GM19463 (cell line): ENCODE data around the gene CRYBG3.

Source experiments
- ATAC-seq: cut with Tn5 transposase; IDR thresholded peaks from one replicate; pipeline ENCODE4 v1.9.1; 2021; ENCODE audit warnings: mild to moderate bottlenecking, moderate library complexity; ENCODE audit not compliant: unreplicated experiment

CRYBG3 gene

GRCh38 chr3:97939401-97939800 lies 117.6 kb downstream of the CRYBG3 start:
- no peak for ATAC-seq

- ATAC-seq, result no peak
Measured at GRCh38 chr3:97940034-97940433, 118.2 kb downstream of the CRYBG3 start.

- no peak for ATAC-seq
Measured at GRCh38 chr3:97942801-97943546, 121.2 kb downstream of the CRYBG3 start.

- ATAC-seq, result no peak
Measured at GRCh38 chr3:97948351-97949109, 126.7 kb downstream of the CRYBG3 start.

GRCh38 chr3:97949110-97949485 lies 127.3 kb downstream of the CRYBG3 start:
- ATAC-seq, result no peak

DNA sequence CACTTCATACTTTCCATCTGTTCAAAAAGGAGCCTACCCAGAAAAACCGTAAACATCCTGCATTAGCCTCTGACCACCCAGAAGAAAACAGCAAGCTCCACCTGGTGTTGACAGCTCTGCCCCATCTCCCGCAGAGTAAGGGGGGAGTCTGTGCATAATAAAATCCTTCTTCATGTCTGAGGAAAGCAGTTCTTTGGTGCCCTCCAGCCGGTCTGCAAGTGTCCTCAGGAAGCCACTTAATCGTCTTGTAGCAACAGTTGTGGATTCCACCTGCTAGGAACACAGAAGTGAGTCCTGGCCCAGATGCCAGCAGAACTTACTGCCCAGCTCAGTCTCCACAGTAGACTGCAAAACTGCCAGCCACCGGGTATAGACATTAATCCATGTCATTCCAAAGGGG lies 127.9 kb downstream of the CRYBG3 start:
- no peak for ATAC-seq

DNA sequence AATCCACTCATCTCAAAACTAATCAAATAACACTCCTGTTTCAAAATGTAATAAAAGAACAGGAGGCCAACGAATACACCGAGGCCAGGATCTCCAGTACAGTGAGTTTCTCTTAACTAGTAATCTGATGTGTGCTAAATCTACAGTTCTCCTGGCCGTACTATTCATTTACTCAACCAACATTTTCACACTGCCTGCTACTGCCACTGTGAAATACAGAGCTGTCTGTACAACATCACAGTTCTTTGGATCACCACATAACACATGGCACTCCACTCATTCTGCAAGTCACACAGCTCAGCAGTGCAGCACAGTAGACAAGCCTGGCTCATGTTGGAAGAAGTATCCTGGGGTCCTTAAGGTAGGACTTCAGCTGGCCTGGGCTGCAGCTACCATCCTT lies 128.5 kb downstream of the CRYBG3 start:
- ATAC-seq, result no peak

- no peak for ATAC-seq
Measured at GRCh38 chr3:97952280-97952679, 130.5 kb downstream of the CRYBG3 start.

DNA sequence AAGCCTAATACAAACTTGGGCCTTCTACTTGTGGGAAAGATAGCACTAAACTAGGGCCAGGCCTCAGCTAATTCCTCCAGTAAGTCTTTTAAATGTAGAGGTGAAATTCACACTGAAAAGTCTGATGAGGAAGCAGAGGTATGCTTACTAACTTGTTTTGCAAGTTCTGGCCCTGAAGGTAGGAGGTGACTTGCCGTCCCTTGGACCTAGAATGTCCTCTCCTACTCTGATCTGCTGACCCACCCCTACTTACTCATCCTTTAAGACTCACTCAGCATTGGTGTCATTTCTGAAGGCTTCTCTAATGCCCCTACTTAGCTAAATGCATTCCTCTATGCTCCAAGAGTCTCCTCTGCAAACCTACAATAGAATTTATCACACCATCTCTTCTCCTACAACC lies 131.1 kb downstream of the CRYBG3 start:
- ATAC-seq, result no peak

- peak; percentile 44 for ATAC-seq
Measured at GRCh38 chr3:97954228-97954827, 132.5 kb downstream of the CRYBG3 start.

DNA sequence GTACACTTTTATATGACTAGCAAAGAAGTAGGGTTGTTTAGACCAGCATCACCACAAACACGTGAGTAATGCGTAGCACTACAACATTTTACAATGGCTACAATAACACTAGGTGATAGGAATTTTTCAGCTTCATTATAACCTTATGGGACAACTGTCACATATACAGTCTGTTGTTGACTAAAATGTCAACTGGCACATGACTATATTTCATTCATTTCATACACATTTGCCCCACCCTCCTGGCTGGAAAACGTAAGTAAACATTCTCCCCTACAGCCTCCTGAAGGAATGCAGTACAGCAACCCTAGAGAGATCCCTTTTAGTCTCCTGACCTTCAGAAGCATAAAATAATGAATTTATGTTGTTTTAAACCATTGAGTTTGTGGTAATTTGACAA lies 134.2 kb downstream of the CRYBG3 start:
- ATAC-seq, result no peak

- no peak for ATAC-seq
Measured at GRCh38 chr3:97957617-97958311, 136.0 kb downstream of the CRYBG3 start.

DNA sequence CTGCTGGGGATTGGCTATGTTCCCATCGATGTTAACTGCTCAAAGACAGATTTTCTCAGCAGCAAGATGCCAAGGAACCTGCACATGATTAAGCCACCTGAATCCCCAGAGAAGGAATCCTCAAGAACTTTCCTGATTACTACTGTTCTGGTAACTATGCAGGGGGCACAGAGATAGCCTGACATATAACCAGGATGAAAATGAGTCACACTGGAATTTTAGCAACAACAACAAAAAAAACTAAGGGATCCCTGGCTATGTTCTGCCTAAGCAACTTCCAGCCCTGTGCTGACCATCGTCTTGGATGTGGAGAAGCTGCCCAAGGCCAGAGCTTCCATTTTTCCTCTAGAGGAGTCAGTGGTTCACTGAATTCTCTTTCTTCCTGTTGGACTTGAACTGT lies 136.6 kb downstream of the CRYBG3 start:
- no peak for ATAC-seq

DNA sequence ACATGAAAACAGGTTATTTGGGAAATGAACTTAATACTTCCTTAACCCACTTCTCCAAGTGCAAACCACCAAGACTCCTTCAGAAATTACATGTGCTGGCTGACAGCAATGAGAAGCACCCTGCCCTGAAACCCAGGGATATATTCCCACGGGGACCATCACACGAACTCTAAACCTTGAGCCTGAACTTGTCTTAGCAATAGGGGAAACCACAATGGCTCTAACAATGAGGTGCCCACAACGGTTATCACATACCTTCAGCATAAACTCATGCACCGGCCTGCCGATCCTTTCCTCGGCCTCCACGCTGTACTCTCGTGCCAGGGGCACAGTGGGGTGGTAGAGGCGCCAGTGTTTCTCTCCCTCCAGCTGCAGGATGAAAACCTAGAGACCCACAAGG lies 137.0 kb downstream of the CRYBG3 start:
- no peak for ATAC-seq

DNA sequence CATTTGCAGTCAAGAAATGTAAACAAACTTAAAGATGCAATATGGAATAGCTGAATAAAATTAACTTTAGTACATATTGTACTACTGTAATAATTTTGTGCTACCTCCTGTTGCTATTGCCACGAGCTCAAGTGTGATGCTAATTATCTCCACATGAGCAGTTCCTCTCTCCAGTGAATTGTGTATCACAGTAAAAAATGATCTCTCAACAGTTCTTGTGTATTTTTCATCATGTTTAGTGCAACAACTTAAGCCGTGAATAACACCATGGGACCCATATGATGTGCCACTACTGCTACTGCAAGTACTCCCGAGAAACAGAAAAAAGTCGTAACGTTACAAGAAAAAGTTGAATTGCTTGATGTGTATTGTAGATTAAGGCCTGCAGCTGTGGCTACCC lies 138.1 kb downstream of the CRYBG3 start:
- no peak for ATAC-seq

DNA sequence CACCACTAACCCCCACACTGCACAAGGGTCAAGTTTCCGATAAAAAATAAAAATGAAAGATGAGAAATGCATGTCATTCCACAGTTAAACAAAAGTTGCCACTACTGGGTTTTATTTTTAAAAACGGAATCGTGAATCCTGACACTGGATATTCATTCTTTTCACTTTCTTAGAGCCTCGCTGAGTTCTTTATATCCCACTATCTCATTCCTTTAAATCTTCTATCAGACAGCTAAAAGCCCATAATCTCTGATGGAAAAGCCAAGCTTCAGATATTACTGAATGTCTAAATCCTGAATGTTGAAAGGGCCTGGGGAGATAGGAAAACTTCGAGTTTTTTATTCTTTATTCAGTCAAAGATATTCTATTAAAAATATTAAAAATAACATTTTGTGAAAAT lies 138.7 kb downstream of the CRYBG3 start:
- ATAC-seq, result no peak

GRCh38 chr3:97960993-97961766 lies 139.4 kb downstream of the CRYBG3 start:
- no peak for ATAC-seq

- ATAC-seq, result no peak
Measured at GRCh38 chr3:97967966-97968365, 146.2 kb downstream of the CRYBG3 start.

GRCh38 chr3:97968376-97968775 lies 146.6 kb downstream of the CRYBG3 start:
- ATAC-seq, result no peak

DNA sequence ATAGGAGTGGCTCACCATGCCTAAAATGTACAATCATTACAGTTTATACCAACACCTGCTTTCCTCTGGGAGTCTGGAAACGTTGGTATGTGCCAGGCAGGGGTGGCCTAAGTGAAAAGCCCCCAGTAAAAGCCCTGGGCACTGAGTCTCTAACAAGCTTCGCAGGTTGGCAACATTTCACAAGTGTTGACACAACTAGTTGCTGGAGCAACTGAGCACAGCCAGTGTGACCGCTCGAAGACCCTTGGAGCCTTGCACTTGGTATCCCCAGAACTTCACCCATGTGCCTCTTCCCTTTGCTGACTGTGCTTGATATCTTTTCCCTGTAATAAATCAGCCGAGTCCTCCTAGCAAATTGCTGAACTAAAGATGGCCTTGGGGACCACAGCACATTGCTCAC lies 147.7 kb downstream of the CRYBG3 start:
- no peak for ATAC-seq

DNA sequence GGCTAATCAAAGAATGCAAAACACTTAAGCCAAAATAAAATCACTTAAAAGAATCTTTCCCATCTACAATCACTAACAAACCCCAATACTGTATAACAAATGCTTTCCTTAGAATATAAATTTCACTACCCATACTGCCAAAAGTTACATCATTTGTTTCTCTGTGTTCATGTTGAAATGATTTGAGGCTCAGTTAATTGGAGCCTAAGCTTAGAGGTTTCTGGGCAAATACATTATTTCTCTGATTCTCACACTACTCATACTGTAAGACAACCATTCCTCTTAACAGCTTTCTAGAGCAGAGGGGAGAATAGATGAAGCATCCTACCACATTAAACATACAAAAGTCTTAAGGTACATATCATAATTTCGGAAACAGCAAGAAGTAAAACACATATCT lies 148.3 kb downstream of the CRYBG3 start:
- ATAC-seq, result no peak
